GM19324 (cell line): ENCODE data around the gene SOD2.
"Not testable (repeated sequence)": the region's sequence is repeated elsewhere in the genome, so short reads cannot be mapped to it uniquely, and the experiment has no call there.

Experiments
- ATAC-seq: cut with Tn5 transposase; IDR thresholded peaks from one replicate; pipeline ENCODE4 v1.9.1; 2021; ENCODE audit warnings: mild to moderate bottlenecking, moderate library complexity; ENCODE audit not compliant: unreplicated experiment, low FRiP score

Gene SOD2

DNA sequence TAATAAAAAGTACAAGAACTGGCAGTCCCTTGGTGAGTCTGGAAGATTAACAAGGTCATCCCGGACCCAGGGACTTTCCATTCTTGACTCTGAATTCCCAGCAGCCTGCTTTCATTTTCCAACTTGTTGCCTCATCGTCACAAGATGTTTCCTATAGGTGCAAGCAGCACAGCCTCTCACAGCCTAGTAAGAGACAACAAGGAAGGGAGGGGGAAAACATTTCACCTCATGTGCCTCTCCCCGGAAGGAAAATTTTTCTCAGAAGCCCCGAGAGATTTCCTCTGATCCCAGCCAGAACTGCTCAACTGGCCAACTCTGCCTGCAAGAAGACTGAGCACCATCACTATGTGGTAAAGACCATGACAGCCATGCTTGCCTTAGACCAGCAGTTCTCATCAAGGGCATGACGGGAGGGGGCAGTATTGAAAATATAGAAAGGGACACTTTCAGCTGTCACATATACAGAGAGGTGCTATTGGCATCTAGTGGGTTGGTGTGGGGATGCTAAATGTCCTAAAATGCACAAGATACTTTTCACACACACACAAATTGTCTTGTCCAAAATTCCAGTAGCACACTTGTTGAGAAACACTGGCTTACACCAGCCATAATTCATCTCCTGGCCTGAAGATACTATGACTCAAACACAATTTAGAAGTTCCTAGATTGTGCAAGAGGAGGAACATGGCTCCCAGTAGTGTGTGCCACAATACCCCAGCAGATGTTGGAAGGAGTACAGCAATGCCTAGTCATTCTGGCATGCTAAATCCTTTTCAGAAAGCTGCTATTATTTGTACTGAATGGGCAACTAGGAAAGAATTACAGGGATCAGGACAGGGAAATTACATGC, 23.4 kb upstream of the SOD2 start:
- ATAC-seq, result no peak

GRCh38 chr6:159715605-159716004, 22.6 kb upstream of the SOD2 start:
- no peak for ATAC-seq

DNA sequence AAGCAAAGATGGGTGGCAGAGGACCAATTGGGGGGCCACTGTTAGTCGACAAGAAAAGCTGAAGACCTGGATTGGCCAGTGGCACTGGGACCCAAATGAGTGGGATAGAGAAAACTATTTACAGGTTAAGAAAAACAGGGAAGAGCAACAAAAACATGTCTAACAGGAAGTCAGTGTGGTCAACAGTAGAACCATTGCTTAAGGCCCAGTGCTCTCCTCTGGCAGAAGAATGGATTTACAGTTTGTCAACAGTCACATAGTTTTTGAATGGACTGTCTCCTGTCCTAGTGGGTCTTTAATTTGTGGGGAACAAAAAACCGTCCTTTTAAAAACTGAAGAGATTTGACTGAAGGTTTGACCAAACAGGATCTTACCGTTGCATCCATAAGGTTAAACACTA, 22.1 kb upstream of the SOD2 start:
- ATAC-seq, result no peak

GRCh38 chr6:159714404-159714803, 21.4 kb upstream of the SOD2 start:
- ATAC-seq, result no peak

- no peak for ATAC-seq
Measured at GRCh38 chr6:159713984-159714383, 20.9 kb upstream of the SOD2 start.

DNA sequence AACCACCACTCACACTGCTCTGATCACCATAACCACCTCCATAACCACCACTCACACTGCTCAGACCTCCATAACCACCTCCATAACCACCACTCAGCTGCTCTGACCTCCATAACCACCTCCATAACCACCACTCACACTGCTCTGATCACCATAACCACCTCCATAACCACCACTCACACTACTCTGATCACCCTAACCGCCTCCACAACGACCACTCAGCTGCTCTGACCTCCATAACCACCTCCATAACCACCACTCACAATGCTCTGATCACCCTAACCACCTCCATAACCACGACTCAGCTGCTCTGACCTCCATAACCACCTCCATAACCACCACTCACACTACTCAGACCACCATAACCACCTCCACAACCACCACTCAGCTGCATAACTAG, 19.3 kb upstream of the SOD2 start:
- ATAC-seq, result not testable (repeated sequence)

DNA sequence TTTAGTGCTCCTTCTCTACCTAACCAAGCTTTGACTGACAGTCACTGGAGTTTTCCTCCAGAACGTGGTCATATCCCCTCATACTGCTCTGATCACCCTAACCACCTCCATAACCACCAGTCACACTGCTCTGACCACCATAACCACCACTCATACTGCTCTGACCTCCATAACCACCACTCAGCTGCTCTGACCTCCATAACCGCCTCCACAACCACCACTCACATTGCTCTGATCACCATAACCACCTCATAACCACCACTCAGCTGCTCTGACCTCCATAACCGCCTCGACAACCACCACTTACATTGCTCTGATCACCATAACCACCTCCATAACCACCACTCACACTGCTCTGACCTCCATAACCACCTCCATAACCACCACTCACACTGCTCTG, 17.6 kb upstream of the SOD2 start:
- ATAC-seq, result not testable (repeated sequence)

DNA sequence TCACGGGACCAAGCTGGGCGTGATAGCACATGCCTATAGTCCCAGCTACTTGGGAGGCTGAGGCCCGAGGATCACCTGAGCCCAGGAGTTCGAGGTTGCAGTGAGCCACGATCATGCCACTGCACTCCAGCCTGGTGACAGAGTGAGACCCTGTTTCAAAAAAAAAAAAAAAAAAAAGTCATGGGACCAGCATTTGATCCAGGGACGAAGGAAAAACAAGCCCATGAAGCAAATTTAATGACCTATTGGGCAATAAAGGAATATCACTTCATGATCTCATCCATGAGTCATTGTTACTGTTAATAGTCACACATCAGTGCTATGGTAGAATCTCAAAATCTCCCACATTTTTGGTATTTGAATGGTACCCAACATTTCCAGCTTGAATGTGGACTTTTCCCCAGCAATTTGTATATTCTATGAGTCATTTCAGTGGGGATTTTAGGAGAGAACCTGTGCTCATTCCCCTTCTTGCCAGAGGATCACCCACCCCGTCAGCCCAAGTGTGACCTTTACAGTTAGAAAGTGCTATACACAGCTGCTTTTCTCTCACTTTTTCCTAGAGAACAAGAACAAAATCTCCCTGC, 8.5 kb upstream of the SOD2 start:
- ATAC-seq, result no peak

DNA sequence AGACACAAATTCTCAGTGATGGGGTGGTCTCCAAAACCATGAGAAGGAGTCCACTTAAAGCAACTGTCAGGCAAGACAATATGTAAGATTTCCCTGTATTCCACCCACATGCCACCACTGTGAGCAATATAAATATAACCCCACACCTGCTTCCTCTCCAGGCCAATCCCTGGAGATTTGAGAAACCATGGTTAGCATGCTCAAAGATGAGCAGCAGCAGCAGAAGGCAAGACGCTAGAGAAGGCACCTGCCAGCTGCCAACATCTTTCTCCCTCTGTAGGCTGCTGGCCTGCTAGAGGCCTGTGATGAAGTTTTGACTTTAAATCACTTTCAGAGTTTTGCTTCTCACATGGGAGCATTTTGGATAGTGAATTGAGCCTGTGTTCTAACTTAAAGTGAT, 7.9 kb upstream of the SOD2 start:
- ATAC-seq, result no peak

DNA sequence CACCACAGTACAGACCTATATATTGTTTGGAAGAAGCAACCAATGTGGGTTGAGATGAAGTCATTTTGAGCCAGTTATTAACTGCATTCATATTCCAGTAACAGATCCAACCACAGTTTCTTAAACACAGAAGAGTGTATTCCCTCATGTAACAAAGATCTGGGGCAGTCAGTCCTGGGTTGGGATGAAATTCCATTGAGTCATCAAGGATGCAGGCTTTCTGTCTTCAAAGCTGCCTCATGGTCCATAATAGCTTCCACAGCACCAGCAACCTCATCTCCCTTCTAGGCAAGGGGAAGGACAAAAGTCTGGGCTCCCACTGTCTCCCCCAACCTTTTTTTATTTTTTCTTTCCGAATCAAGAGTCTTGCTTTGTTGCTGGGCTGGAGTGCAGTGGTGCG, 2.9 kb upstream of the SOD2 start:
- no peak for ATAC-seq

DNA sequence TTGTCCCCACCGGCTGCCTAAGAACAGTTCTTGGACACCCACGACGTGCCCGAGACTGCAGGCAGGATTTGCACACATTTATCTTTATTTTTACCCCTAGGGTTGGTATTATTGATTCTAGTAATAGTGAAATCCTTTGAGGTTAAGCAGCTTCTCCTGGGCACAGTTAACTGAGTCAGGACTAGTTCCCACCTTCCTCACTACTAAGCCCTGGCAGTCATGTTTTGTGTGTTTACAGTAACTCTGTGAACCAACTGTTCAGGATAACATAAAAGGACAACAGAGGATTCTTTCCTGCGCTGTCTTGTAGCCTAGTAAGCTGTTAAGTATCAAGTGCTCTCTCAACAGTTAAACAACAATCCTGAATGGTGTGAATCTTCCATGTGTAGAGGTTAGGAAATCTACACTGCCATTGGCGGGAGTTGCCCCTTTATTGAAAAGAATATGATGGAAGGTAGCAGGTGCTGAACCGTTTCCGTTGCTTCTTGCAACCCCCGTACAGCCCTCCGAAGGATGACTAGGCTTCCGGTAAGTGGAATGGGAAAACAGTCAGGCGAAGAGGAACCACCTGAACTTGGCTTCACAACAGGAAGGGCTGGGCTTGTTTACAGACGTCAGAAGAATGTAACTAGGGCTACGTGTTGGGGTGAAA, 979 bp upstream of the SOD2 start:
- peak; percentile 1 for ATAC-seq

DNA sequence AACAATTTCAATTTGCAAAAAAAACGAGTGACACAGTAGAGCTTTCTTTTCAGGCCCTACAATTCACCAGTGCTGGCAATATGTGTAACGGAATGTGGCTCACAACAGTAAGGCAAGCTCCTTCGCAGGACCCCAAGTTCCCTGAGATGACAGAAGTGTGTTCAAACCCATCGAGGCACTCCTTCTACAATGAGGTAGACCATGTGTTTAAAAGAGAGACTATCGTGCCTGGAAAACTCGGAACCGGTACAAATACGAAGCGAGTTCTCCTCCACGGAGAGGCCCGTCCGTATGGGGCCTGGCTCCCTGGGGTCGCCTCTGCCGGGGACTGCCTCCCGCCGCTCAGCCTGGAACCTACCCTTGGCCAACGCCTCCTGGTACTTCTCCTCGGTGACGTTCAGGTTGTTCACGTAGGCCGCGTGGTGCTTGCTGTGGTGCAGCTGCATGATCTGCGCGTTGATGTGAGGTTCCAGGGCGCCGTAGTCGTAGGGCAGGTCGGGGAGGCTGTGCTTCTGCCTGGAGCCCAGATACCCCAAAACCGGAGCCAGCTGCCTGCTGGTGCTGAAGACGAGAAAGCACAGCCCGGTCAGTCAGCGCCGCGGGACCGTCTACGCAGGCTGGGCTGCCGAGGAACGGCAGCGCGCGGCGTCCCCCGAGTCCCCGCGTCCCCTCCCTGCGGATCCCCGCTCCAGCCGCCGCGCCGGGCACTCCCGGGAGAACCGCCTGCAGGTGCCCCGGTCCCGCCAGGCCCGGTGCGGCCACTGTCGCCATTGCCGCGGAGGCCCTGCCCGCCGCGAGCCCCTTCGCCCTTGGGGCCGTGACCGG, 526 bp downstream of the SOD2 start:
- ATAC-seq, result peak; percentile 32

DNA sequence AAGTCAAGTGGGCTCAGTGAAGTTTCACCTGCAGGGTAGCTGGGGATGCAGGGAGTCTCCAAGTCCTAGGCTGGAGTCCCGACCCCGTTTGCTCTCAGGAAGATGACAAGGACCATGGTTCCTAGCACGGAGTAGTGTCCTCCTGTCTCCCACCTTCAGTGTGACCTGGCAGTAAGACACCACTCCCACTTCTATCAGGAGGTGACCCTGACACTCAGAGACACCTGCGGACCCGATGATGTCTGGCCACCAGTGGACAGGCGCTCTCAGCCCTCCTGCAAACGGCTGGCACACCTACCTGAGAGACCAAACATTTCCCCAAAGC, 1.1 kb downstream of the SOD2 start:
- ATAC-seq, result no peak

DNA sequence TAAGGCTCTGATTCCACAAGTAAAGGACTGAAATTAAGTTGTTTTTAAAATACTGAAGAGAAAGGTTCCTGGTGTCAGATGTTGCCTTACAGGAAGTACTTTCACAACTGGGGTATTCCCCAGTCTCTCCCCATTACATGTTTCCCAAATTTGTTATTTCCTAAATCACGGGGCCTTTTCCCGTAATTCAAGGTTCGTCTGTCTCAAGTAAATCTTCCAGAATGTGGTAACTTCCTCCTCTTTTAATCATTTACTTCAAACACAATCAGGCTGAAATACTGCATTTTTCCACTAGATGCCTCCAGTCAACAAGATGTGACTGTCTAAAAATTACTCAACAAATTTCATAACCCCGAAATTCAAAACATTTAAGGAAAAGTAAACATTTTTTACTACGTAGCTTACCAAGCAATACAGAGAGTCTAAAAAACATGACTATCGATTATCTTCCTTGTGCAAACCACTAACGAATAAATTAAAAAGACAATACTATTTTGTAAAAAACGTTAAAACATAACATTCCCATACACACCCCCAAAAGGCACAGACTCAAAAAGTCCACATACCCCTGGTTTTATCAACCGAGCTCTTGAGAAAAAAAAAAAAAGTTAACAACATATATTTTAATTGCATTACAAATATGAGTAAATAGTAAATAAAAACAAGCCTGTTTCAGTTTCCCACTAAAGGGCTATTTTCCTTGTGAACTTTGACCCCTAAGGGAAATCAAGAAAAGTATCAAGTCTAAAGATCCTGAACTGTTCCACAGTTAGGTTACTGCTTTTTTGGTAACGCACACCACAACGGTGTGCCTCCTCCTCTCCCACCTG, 1.7 kb downstream of the SOD2 start:
- no peak for ATAC-seq

DNA sequence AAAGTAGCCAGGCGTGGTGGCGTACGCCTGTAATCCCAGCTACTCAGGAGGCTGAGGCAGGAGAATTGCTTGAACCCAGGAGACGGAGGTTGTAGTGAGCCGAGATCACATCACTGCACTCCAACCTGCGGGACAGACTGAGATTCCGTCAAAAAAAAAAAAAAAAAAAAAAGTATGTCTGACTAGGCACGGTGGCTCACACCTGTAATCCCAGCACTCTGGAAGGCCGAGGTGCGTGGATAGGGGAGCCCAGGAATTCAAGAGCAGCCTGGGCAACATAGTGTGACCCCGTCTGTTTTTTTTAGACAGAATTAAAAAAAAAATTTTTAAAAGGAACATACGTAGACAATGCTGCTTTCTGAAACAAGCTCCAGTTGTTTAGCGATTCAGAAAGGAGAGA, 2.9 kb downstream of the SOD2 start:
- ATAC-seq, result not testable (repeated sequence)

DNA sequence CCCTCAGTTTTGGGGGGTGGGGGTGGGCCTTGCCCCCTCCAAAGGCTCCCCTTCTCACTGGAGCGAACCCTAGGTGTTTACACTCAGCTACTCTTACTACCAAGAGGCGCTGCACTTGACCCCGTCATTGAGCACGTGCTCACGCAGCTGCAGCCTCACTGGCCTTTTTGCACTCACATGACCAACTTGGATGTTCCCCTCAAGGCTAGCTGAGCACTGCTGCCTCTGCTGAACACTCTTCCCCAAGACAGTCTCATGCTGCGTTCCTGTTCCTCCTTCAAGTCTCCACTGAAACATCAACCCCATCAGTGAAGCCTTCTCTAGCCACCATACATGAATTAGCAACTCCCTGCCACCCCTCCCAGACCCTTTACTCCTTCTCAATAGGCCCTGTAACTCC, 4.0 kb downstream of the SOD2 start:
- no peak for ATAC-seq

GRCh38 chr6:159688266-159688905, 4.7 kb downstream of the SOD2 start:
- ATAC-seq, result no peak

DNA sequence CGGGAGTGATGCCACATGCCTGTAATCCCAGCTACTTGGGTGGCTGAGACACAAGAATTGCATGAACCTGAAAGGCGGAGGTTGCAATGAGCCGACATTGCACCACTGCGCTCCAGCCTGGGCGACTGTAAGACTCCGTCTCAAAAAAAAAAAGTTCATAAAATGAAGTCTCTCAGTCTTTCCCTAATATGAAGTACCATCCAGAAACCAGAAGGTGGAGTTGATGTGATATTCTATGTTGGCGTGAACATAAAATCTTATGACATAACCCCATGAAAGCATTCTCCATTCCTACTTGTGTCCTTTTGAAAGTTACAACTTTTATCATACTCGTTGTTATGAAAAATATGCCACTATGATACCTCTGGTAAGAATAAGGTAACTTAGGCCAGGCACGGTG, 5.7 kb downstream of the SOD2 start:
- no peak for ATAC-seq

GRCh38 chr6:159686703-159687102, 6.3 kb downstream of the SOD2 start:
- ATAC-seq, result no peak

- ATAC-seq, result no peak
Measured at GRCh38 chr6:159686040-159686439, 7.0 kb downstream of the SOD2 start.
